Neuronal stem cell (in vitro differentiated cells): ENCODE results near the gene CKMT1A. TPM values are rescaled to one million over a fixed set of nuclear protein-coding genes. Genes with fewer than 3 reads are reported as not detected.

Source experiments
- small RNA-seq: library from polyadenylated mRNA; stranded (forward); fragments of <200 nt; extraction: miRNeasy Mini kit (QIAGEN cat#:217004); gene quantifications from one replicate; pipeline ENCODE3, GENCODE V24; 2013; ENCODE audit not compliant: insufficient read depth

CKMT1A gene

Small RNAs within 50 kb of the gene (small RNA-seq; reads per million reads assigned to genes)
- gene PDIA3P2 (not detected), gene RNU6-353P (not detected), gene RNU6-354P (not detected)
